ENCODE data around the gene COLQ. TPM values are rescaled to one million over a fixed set of nuclear protein-coding genes. Genes with fewer than 3 reads are reported as not detected.
"Not testable (repeated sequence)": the region's sequence is repeated elsewhere in the genome, so short reads cannot be mapped to it uniquely, and the experiment has no call there.

Gene COLQ
- total RNA-seq = 2.2 TPM
- long read RNA-seq, partial matches to known transcripts = 2 of 4 reads
- long read RNA-seq, other reads (novel, unspliced or antisense) = 0 of 4 reads

GRCh38 chr3:15521573-15521965 is at the start of gene COLQ:
Gene COLQ (minus strand): TSS chr3:15521706. CDS start chr3:15521625, 81 bp downstream.
- ATAC-seq (ENCODE audit: poor library complexity) = no peak
- intact Hi-C loops (cut with DNase I) = no loop called here
- no peak for DNase-seq

- DNase-seq (no peak), ATAC-seq (ENCODE audit: poor library complexity) (no peak)
- intact Hi-C loops (cut with DNase I) = no loop called here
These were observed 41.7 kb upstream of the COLQ start for GRCh38 chr3:15563190-15563589.

GRCh38 chr3:15562560-15562959 is 41.1 kb upstream of the COLQ start:
- intact Hi-C loops (cut with DNase I) = no loop called here
- DNase-seq (no peak), ATAC-seq (ENCODE audit: poor library complexity) (no peak)

- intact Hi-C loops (cut with DNase I) = loop anchor here (5.0 kb wide), 2 partner anchors 126 to 351 kb away; partner anchors contain the start of gene CAPN7
- DNase-seq (no peak), ATAC-seq (ENCODE audit: poor library complexity) (no peak)
These were observed 37.1 kb upstream of the COLQ start for GRCh38 chr3:15558581-15558980.

GRCh38 chr3:15557511-15557946 is 36.0 kb upstream of the COLQ start:
- intact Hi-C loops (cut with DNase I) = loop anchor here (5.0 kb wide), 2 partner anchors 125 to 350 kb away; partner anchors contain the start of gene CAPN7
- DNase-seq = no peak
- peak; percentile 77 for ATAC-seq (ENCODE audit: poor library complexity)

- ATAC-seq (ENCODE audit: poor library complexity) = peak; percentile 36
- intact Hi-C loops (cut with DNase I) = loop anchor here (5.0 kb wide), 2 partner anchors 124 to 349 kb away; partner anchors contain the start of gene CAPN7
These were observed 35.0 kb upstream of the COLQ start for GRCh38 chr3:15556512-15556911.

GRCh38 chr3:15553749-15554148 is 32.2 kb upstream of the COLQ start:
- no peak for ATAC-seq (ENCODE audit: poor library complexity)
- DNase-seq = no peak
- intact Hi-C loops (cut with DNase I) = no loop called here

More at GRCh38 chr3:15556512-15556911, 35.0 kb upstream of the COLQ start:
- no peak for DNase-seq

GRCh38 chr3:15551902-15552301 is 30.4 kb upstream of the COLQ start:
- intact Hi-C loops (cut with DNase I) = no loop called here
- DNase-seq (no peak), ATAC-seq (ENCODE audit: poor library complexity) (no peak)

- DNase-seq = no peak
- intact Hi-C loops (cut with DNase I) = no loop called here
- ATAC-seq (ENCODE audit: poor library complexity) = no peak
These were observed 28.3 kb upstream of the COLQ start for GRCh38 chr3:15549846-15550245.

GRCh38 chr3:15542614-15543013 is 21.1 kb upstream of the COLQ start:
- intact Hi-C loops (cut with DNase I) = no loop called here
- ATAC-seq (ENCODE audit: poor library complexity) (peak; percentile 86), DNase-seq (no peak)

GRCh38 chr3:15541371-15541770 is 19.9 kb upstream of the COLQ start:
- ATAC-seq (ENCODE audit: poor library complexity) (no peak), DNase-seq (no peak)
- intact Hi-C loops (cut with DNase I) = no loop called here

- intact Hi-C loops (cut with DNase I) = no loop called here
- ATAC-seq (ENCODE audit: poor library complexity) (no peak), DNase-seq (no peak)
These were observed 17.6 kb upstream of the COLQ start for GRCh38 chr3:15539066-15539465.

GRCh38 chr3:15538345-15538744 is 16.8 kb upstream of the COLQ start:
- ATAC-seq (ENCODE audit: poor library complexity) = no peak
- intact Hi-C loops (cut with DNase I) = no loop called here

GRCh38 chr3:15536856-15537255 is 15.3 kb upstream of the COLQ start:
- intact Hi-C loops (cut with DNase I) = no loop called here
- DNase-seq (no peak), ATAC-seq (ENCODE audit: poor library complexity) (no peak)

More at GRCh38 chr3:15538345-15538744, 16.8 kb upstream of the COLQ start:
- no peak for DNase-seq

GRCh38 chr3:15535732-15536131 is 14.2 kb upstream of the COLQ start:
- ATAC-seq (ENCODE audit: poor library complexity) (no peak), DNase-seq (no peak)
- intact Hi-C loops (cut with DNase I) = no loop called here

- DNase-seq; intact Hi-C loops (cut with DNase I); ATAC-seq (ENCODE audit: poor library complexity): not testable (repeated sequence)
These were observed 11.1 kb upstream of the COLQ start for GRCh38 chr3:15532614-15533013.

GRCh38 chr3:15531346-15531745 is 9.8 kb upstream of the COLQ start:
- intact Hi-C loops (cut with DNase I) = no loop called here
- ATAC-seq (ENCODE audit: poor library complexity) = no peak

GRCh38 chr3:15528854-15529537 is 7.5 kb upstream of the COLQ start:
- intact Hi-C loops (cut with DNase I) = no loop called here
- DNase-seq = no peak
- no peak for ATAC-seq (ENCODE audit: poor library complexity)

More at GRCh38 chr3:15531346-15531745, 9.8 kb upstream of the COLQ start:
- DNase-seq = no peak

- peak; percentile 38 for ATAC-seq (ENCODE audit: poor library complexity)
- intact Hi-C loops (cut with DNase I) = no loop called here
- no peak for DNase-seq
These were observed 5.5 kb upstream of the COLQ start for GRCh38 chr3:15527031-15527459.

- intact Hi-C loops (cut with DNase I) = no loop called here
- DNase-seq = no peak
- no peak for ATAC-seq (ENCODE audit: poor library complexity)
These were observed 4.3 kb upstream of the COLQ start for GRCh38 chr3:15525790-15526189.

Measured in Right ventricle myocardium superior (tissue), 1 donor.